ENCODE data around the gene SSH2.

The SSH2 gene

GRCh38 chr17:29911641-29912177 is 18.3 kb downstream of the SSH2 start:
- no peaks in the 10 kb centered on the region for H3K36me3 ChIP-seq (ENCODE audit: insufficient read depth)
- no peak overlapping the region for H3K9ac ChIP-seq
- no peak overlapping the region for H3K27ac ChIP-seq
- H3K27me3 ChIP-seq (ENCODE audit: insufficient read depth, low read depth): no peaks in the 10 kb centered on the region
- TF ChIP-seq, protein P1, sequence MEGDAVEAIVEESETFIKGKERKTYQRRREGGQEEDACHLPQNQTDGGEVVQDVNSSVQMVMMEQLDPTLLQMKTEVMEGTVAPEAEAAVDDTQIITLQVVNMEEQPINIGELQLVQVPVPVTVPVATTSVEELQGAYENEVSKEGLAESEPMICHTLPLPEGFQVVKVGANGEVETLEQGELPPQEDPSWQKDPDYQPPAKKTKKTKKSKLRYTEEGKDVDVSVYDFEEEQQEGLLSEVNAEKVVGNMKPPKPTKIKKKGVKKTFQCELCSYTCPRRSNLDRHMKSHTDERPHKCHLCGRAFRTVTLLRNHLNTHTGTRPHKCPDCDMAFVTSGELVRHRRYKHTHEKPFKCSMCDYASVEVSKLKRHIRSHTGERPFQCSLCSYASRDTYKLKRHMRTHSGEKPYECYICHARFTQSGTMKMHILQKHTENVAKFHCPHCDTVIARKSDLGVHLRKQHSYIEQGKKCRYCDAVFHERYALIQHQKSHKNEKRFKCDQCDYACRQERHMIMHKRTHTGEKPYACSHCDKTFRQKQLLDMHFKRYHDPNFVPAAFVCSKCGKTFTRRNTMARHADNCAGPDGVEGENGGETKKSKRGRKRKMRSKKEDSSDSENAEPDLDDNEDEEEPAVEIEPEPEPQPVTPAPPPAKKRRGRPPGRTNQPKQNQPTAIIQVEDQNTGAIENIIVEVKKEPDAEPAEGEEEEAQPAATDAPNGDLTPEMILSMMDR (conservative IDR thresholded peaks at IDR 0.05; ENCODE audit: low read depth, low read length): no peak
- peaks cover 20% of the 10 kb centered on the region for H3K4me1 ChIP-seq (ENCODE audit: low read depth, poor library complexity, severe bottlenecking)
- no peak overlapping the region for H3K4me3 ChIP-seq (IDR thresholded peaks at IDR 0.05; ENCODE audit: insufficient read depth, low read depth, low read length)
- H4K20me1 ChIP-seq (ENCODE audit: insufficient read depth): no peaks in the 10 kb centered on the region
- no peak overlapping the region for H3K4me2 ChIP-seq
- peaks cover 3% of the 10 kb centered on the region; the same call in 1 of the 2 replicates for H3K79me2 ChIP-seq (ENCODE audit: insufficient read depth, low read depth)
- no peak overlapping the region for H2AFZ ChIP-seq (ENCODE audit: low read depth)

- peaks cover 8% of the 10 kb centered on the region for H3K4me1 ChIP-seq (ENCODE audit: low read depth, poor library complexity, severe bottlenecking)
Measured at GRCh38 chr17:29909236-29910003, 20.6 kb downstream of the SSH2 start.

DNA sequence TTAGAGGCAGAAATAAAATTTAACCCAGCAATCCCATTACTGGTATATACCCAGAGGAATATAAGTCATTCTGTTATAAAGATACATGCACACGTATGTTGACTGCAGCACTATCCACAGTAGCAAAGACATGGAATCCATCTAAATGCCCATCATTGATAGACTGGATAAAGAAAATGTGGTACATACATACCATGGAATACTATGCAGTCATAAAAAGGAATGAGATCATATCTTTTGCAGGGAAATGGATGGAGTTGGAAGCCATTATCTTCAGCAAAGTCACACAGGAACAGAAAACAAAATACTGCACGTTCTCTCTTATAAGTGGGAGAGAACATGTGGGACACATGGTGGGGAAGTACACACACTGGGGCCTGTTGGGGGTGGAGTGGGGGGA is 23.1 kb downstream of the SSH2 start:
- Histone ChIP-seq H3K4me3 (IDR thresholded peaks at IDR 0.05; ENCODE audit: insufficient read depth, low read depth, low read length) (no peak overlapping the region), H3K4me1 (ENCODE audit: low read depth, poor library complexity, severe bottlenecking) (no peaks in the 10 kb centered on the region), H3K4me2 (no peak overlapping the region), H3K36me3 (ENCODE audit: insufficient read depth) (no peaks in the 10 kb centered on the region), H3K79me2 (ENCODE audit: insufficient read depth, low read depth) (peaks cover 33% of the 10 kb centered on the region; the same call in 1 of the 2 replicates), H3K9ac (no peak overlapping the region), H4K20me1 (ENCODE audit: insufficient read depth) (no peaks in the 10 kb centered on the region), H2AFZ (ENCODE audit: low read depth) (no peak overlapping the region), H3K27ac (no peak overlapping the region), H3K27me3 (ENCODE audit: insufficient read depth, low read depth) (no peaks in the 10 kb centered on the region)
- TF ChIP-seq, protein P1 (conservative IDR thresholded peaks at IDR 0.05; ENCODE audit: low read depth, low read length): no peak

More at GRCh38 chr17:29909236-29910003, 20.6 kb downstream of the SSH2 start:
- no peak overlapping the region for H3K27ac ChIP-seq
- no peaks in the 10 kb centered on the region for H3K27me3 ChIP-seq (ENCODE audit: insufficient read depth, low read depth)
- peaks cover 16% of the 10 kb centered on the region; the same call in 1 of the 2 replicates for H3K79me2 ChIP-seq (ENCODE audit: insufficient read depth, low read depth)
- TF ChIP-seq, protein P1 (conservative IDR thresholded peaks at IDR 0.05; ENCODE audit: low read depth, low read length): no peak
- H2AFZ ChIP-seq (ENCODE audit: low read depth): no peak overlapping the region
- H3K4me3 ChIP-seq (IDR thresholded peaks at IDR 0.05; ENCODE audit: insufficient read depth, low read depth, low read length): no peak overlapping the region
- H3K4me2 ChIP-seq: no peak overlapping the region
- H3K9ac ChIP-seq: no peak overlapping the region
- H4K20me1 ChIP-seq (ENCODE audit: insufficient read depth): no peaks in the 10 kb centered on the region
- no peaks in the 10 kb centered on the region for H3K36me3 ChIP-seq (ENCODE audit: insufficient read depth)

DNA sequence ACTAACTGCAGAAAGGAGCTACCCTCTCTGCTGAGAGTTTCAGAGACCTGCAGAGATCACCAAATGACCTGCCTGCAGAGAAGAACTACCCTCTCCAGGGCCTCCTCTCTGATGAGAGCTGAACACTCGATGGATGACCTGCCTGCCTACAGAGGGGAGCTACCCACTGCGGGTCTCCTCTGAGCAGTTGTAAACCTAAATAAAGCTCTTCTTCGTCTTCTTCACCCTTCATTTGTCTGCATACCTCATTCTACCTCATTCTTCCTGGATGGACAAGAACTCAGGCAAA is 24.2 kb downstream of the SSH2 start:
- Histone ChIP-seq H2AFZ (ENCODE audit: low read depth) (no peak overlapping the region), H3K9ac (no peak overlapping the region), H3K4me2 (no peak overlapping the region), H3K27ac (no peak overlapping the region), H3K79me2 (ENCODE audit: insufficient read depth, low read depth) (peaks cover 38% of the 10 kb centered on the region; the same call in 1 of the 2 replicates), H3K4me1 (ENCODE audit: low read depth, poor library complexity, severe bottlenecking) (no peaks in the 10 kb centered on the region), H3K27me3 (ENCODE audit: insufficient read depth, low read depth) (no peaks in the 10 kb centered on the region), H3K36me3 (ENCODE audit: insufficient read depth) (no peaks in the 10 kb centered on the region), H3K4me3 (IDR thresholded peaks at IDR 0.05; ENCODE audit: insufficient read depth, low read depth, low read length) (no peak overlapping the region), H4K20me1 (ENCODE audit: insufficient read depth) (no peaks in the 10 kb centered on the region)
- TF ChIP-seq, protein P1 (conservative IDR thresholded peaks at IDR 0.05; ENCODE audit: low read depth, low read length): no peak

All from KMS-11 (cell line).